H1 (cell line): ENCODE data around the gene COL21A1. TPM values are rescaled to one million over a fixed set of nuclear protein-coding genes. Genes with fewer than 3 reads are reported as not detected.

Source experiments
- CTCF ChIA-PET: fragments of 300-600 bp; sonication (Branson Sonifier 250); formaldehyde crosslinking; loops from one replicate; lab custom pipeline; 2021; ENCODE audit not compliant: partially characterized antibody; lab: Charles Lee
- POLR2A ChIA-PET: fragments of 300-600 bp; sonication (Branson Sonifier 250); formaldehyde crosslinking; loops from one replicate; lab custom pipeline; 2021; ENCODE audit warnings: inconsistent platforms; ENCODE audit not compliant: partially characterized antibody; lab: Charles Lee
- DNase-seq, 2 experiments: peaks; one replicate each; pipeline versions ENCODE4 v3.0.0 to v3.0.0-alpha.2; 2010 to 2022; ENCODE audit warnings: low spot score in 2 of 2, low read depth in 1 of 2, mixed read lengths in 1 of 2
- FAIRE-seq: peaks from 2 replicates; lab custom pipeline; 2011; peaks lifted over from hg19 to GRCh38; lab: Jason Lieb, UNC
- H2AFZ ChIP-seq: 2 replicates; pipeline ENCODE4 v1.8.1; 2012; ENCODE audit warnings: low read length, inconsistent platforms
- H2AK5ac ChIP-seq: 2 replicates; pipeline ENCODE4 v1.6.1; 2013; ENCODE audit warnings: low read depth, low read length
- H2BK120ac ChIP-seq: replicated peaks from 2 replicates; pipeline ENCODE3; 2013; ENCODE audit warnings: low read depth, low read length, inconsistent platforms
- H2BK12ac ChIP-seq: 2 replicates; pipeline ENCODE4 v1.6.1; 2013; ENCODE audit warnings: low read depth, low read length
- H2BK15ac ChIP-seq: 2 replicates; pipeline ENCODE4 v1.6.1; 2013; ENCODE audit warnings: low read length
- H2BK20ac ChIP-seq: 2 replicates; pipeline ENCODE4 v1.6.1; 2013; ENCODE audit warnings: low read length
- H2BK5ac ChIP-seq: 2 replicates; pipeline ENCODE4 v1.6.1; 2013; ENCODE audit warnings: low read depth, low read length
- H3K14ac ChIP-seq: 2 replicates; pipeline ENCODE4 v1.6.1; 2013; ENCODE audit warnings: inconsistent platforms; ENCODE audit not compliant: insufficient read length
- H3K18ac ChIP-seq: 2 replicates; pipeline ENCODE4 v1.6.1; 2013; ENCODE audit warnings: low read length; ENCODE audit errors: extremely low read depth
- H3K23ac ChIP-seq: 2 replicates; pipeline ENCODE4 v1.6.1; 2013; ENCODE audit warnings: inconsistent platforms; ENCODE audit not compliant: insufficient read length
- H3K23me2 ChIP-seq: 2 replicates; pipeline ENCODE4 v1.6.1; 2013; ENCODE audit warnings: low read depth, low read length
- H3K27ac ChIP-seq: 2 replicates; pipeline ENCODE4 v1.6.1; 2011; ENCODE audit warnings: low read depth, low read length, inconsistent platforms
- H3K27me3 ChIP-seq, 4 experiments: replicated peaks in 1 of 4; 1 replicate in 1 of 4; 2 replicates in 3 of 4; pipeline versions ENCODE4 v1.6.1 to v1.8.1; 2011 to 2013; ENCODE audit warnings: low read length in 3 of 4, mild to moderate bottlenecking in 3 of 4, inconsistent platforms in 2 of 4, mixed read lengths in 2 of 4, moderate library complexity in 1 of 4; ENCODE audit not compliant: control insufficient read depth in 3 of 4, insufficient read depth in 3 of 4; ENCODE audit errors: extremely low read depth in 1 of 4
- H3K36me3 ChIP-seq, 4 experiments: 2 replicates each; pipeline versions ENCODE4 v1.6.1 to v1.8.1; 2011 to 2013; ENCODE audit warnings: mild to moderate bottlenecking in 4 of 4, low read length in 3 of 4, moderate library complexity in 2 of 4, control low read depth in 1 of 4, inconsistent platforms in 1 of 4; ENCODE audit not compliant: insufficient read depth in 4 of 4, control insufficient read depth in 2 of 4
- H3K4ac ChIP-seq: replicated peaks from 2 replicates; pipeline ENCODE3; 2013; ENCODE audit warnings: low read length, low read depth, mixed read lengths, inconsistent platforms; ENCODE audit not compliant: insufficient read length
- H3K4me1 ChIP-seq, 4 experiments: replicated peaks in 1 of 4; 1 replicate in 1 of 4; 2 replicates in 3 of 4; pipeline versions ENCODE4 v1.6.1 to v1.8.1; 2011 to 2013; ENCODE audit warnings: low read length in 3 of 4, inconsistent platforms in 2 of 4, mixed read lengths in 1 of 4; ENCODE audit not compliant: insufficient read depth in 4 of 4, control insufficient read depth in 3 of 4
- H3K4me2 ChIP-seq, 2 experiments: 2 replicates each; pipeline versions ENCODE4 v1.6.1 to v1.8.1; 2011 to 2013; ENCODE audit warnings: low read depth in 2 of 2, low read length in 2 of 2, control low read depth in 1 of 2, inconsistent platforms in 1 of 2, mild to moderate bottlenecking in 1 of 2; ENCODE audit not compliant: insufficient read depth in 1 of 2
- H3K4me3 ChIP-seq, 4 experiments: fragments of 200-600, 300-600 bp in 1 of 4; sonication (generic), shearing (Covaris generic), sonication (Bioruptor Twin) in 1 of 4; 2 replicates each; pipeline versions ENCODE4 v1.5.1 to v1.8.1; 2011 to 2016; ENCODE audit warnings: low read length in 4 of 4, low read depth in 3 of 4, control low read depth in 2 of 4, inconsistent platforms in 2 of 4, mild to moderate bottlenecking in 2 of 4, mixed read lengths in 1 of 4, moderate library complexity in 1 of 4; ENCODE audit not compliant: insufficient read depth in 2 of 4; ENCODE audit errors: extremely low read depth in 1 of 4
- H3K56ac ChIP-seq: replicated peaks from 2 replicates; pipeline ENCODE3; 2013; ENCODE audit warnings: low read depth, mild to moderate bottlenecking, mixed read lengths, low read length, inconsistent platforms; ENCODE audit not compliant: insufficient read length
- H3K79me1 ChIP-seq: 2 replicates; pipeline ENCODE4 v1.6.1; 2013; ENCODE audit warnings: low read depth, low read length, control low read depth
- H3K79me2 ChIP-seq, 2 experiments: 2 replicates each; pipeline versions ENCODE4 v1.6.1 to v1.8.1; 2012 to 2013; ENCODE audit warnings: low read length in 2 of 2, mild to moderate bottlenecking in 2 of 2, inconsistent platforms in 1 of 2; ENCODE audit not compliant: insufficient read depth in 2 of 2, control insufficient read depth in 1 of 2
- H3K9ac ChIP-seq, 4 experiments: replicated peaks in 1 of 4; 1 replicate in 1 of 4; 2 replicates in 3 of 4; pipeline versions ENCODE4 v1.6.1 to v1.8.1; 2011 to 2013; ENCODE audit warnings: low read depth in 3 of 4, low read length in 3 of 4, control low read depth in 2 of 4, mild to moderate bottlenecking in 2 of 4, moderate library complexity in 2 of 4, inconsistent platforms in 1 of 4; ENCODE audit errors: extremely low read depth in 1 of 4
- H3K9me3 ChIP-seq, 2 experiments: 2 replicates each; pipeline versions ENCODE4 v1.6.1 to v1.8.1; 2012 to 2013; ENCODE audit warnings: mild to moderate bottlenecking in 2 of 2, moderate library complexity in 2 of 2, control low read depth in 1 of 2, inconsistent platforms in 1 of 2, low read depth in 1 of 2, low read length in 1 of 2, mixed read lengths in 1 of 2; ENCODE audit not compliant: insufficient read depth in 2 of 2
- H4K20me1 ChIP-seq, 2 experiments: replicated peaks in 1 of 2; 2 replicates each; pipeline versions ENCODE3 to v1.8.1; 2011 to 2013; ENCODE audit warnings: inconsistent platforms in 2 of 2, low read length in 2 of 2, mild to moderate bottlenecking in 1 of 2; ENCODE audit not compliant: insufficient read depth in 2 of 2, control insufficient read depth in 1 of 2
- H4K5ac ChIP-seq: 2 replicates; pipeline ENCODE4 v1.6.1; 2013; ENCODE audit warnings: low read length, low read depth, mixed read lengths, inconsistent platforms; ENCODE audit not compliant: insufficient read length
- H4K8ac ChIP-seq: 2 replicates; pipeline ENCODE4 v1.8.0; 2013; ENCODE audit warnings: mild to moderate bottlenecking, moderate library complexity, low read length, inconsistent platforms; ENCODE audit not compliant: insufficient read depth; ENCODE audit errors: extremely low read depth
- H4K91ac ChIP-seq: replicated peaks from 2 replicates; pipeline ENCODE3; 2013; ENCODE audit warnings: low read length, mixed read lengths, inconsistent platforms; ENCODE audit not compliant: insufficient read length
- HDAC6 ChIP-seq: IDR thresholded peaks from one replicate; pipeline ENCODE4 v1.7.1; 2012; ENCODE audit warnings: low read depth, mild to moderate bottlenecking, inconsistent platforms, low read length, moderate library complexity
- NANOG ChIP-seq: IDR thresholded peaks from 2 replicates; pipeline ENCODE4 v1.6.1; 2011; ENCODE audit warnings: low read length, low read depth, mild to moderate bottlenecking, inconsistent platforms; ENCODE audit not compliant: insufficient read depth, poor library complexity, severe bottlenecking
- PHF8 ChIP-seq: fragments of 200-600 bp; sonication (generic); conservative IDR thresholded peaks from 2 replicates; pipeline ENCODE4 v1.7.1; 2012; ENCODE audit warnings: low read depth, mild to moderate bottlenecking, inconsistent platforms, low read length, moderate library complexity
- RBBP5 ChIP-seq: IDR thresholded peaks from 2 replicates; pipeline ENCODE4 v1.7.1; 2012; ENCODE audit warnings: low read depth, mild to moderate bottlenecking, inconsistent platforms, low read length, moderate library complexity, borderline replicate concordance
- WGBS, 2 experiments: shearing (Covaris generic) in 1 of 2; methylation state at CpG; one replicate each; pipeline versions ENCODE4 v1.1.6 to v1.1.7; 2013 to 2015; ENCODE audit warnings: low lambda C conversion rate in 2 of 2, mixed read lengths in 2 of 2, inconsistent platforms in 1 of 2, low coverage in 1 of 2, missing lambda C conversion rate in 1 of 2; ENCODE audit not compliant: insufficient replicate concordance in 2 of 2, insufficient coverage in 1 of 2, insufficient read length in 1 of 2; ENCODE audit errors: extremely low coverage in 1 of 2, missing lambda C conversion rate in 1 of 2; 5-methylcytosine and 5-hydroxymethylcytosine counted together
- polyA plus RNA-seq, 7 experiments: library from polyadenylated mRNA; depleted of rRNA in 3 of 7; stranded (reverse) in 5 of 7; unstranded in 2 of 7; fragments of >200 nt in 5 of 7; fragments of 200-250 nt in 2 of 7; gene quantifications; 1 replicate in 5 of 7; 2 replicates in 1 of 7; 4 replicates in 1 of 7; pipeline versions ENCODE4 v1.2.1 to v1.2.3, GENCODE V29; 2011 to 2013; ENCODE audit warnings: missing spikeins in 2 of 7, mixed read lengths in 2 of 7
- total RNA-seq: library from RNA; stranded (reverse); fragmentation: NEBNext Ultra II Directional; extraction: Animal tissue kit (Norgen Biotek cat#: 25700); gene quantifications from 2 replicates; pipeline ENCODE4 v1.2.1, GENCODE V29; 2021
- TF ChIP-seq, protein P1 (sequence below): IDR thresholded peaks from 2 replicates; pipeline ENCODE4 v1.6.1; 2012; ENCODE audit warnings: inconsistent platforms
- TF ChIP-seq, protein P2 (sequence below): IDR thresholded peaks from 2 replicates; pipeline ENCODE4 v1.6.1; 2011; ENCODE audit warnings: low read depth, mild to moderate bottlenecking, low read length; ENCODE audit not compliant: insufficient read depth
- TF ChIP-seq, protein P3 (sequence below): IDR thresholded peaks from 2 replicates; pipeline ENCODE4 v1.6.1; 2012; ENCODE audit warnings: low read length, inconsistent platforms
- TF ChIP-seq, protein P4 (sequence below), 3 experiments: IDR thresholded peaks; 1 replicate in 2 of 3; 2 replicates in 1 of 3; pipeline versions ENCODE4 v1.5.1 to v1.6.1; 2011; ENCODE audit warnings: low read length in 3 of 3, mild to moderate bottlenecking in 3 of 3, inconsistent platforms in 2 of 3, low read depth in 1 of 3, moderate library complexity in 1 of 3; ENCODE audit not compliant: insufficient read depth in 1 of 3; ENCODE audit errors: control extremely low read depth in 1 of 3

Gene COL21A1
- total and polyA plus RNA-seq, 2 of the 8 experiments (the other 6 are each of a cell fraction or from before 2014, with no cell fraction given) = 1.6 to 3.4 TPM

DNA sequence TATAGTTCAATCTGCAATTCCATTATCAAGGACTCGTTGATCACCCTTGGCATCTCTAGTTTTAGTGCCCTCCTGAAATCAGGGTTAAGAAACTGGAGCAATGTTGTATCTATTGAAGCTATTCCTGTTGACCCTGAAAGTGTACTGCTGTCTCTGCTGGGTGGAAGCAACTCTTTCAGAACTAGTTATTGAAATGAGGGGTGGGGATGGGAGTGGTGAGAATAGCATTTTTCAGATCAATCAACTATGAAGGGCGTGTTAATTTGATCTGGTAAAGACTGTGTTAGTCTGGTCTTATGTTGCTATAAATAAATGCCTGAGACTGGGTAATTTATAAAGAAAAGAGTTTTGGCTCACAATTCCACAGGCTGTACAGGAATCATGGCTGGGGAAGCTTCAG is 219.5 kb downstream of the COL21A1 start:
- Histone ChIP-seq H3K23ac (no peak overlapping the region), H2BK12ac (no peak overlapping the region), H2BK5ac (no peak overlapping the region), H3K18ac (no peak overlapping the region), H4K5ac (no peak overlapping the region), H3K4me2 (no peak overlapping the region), H3K4me1 (no peaks in the 10 kb centered on the region), H4K8ac (no peak overlapping the region), H2AK5ac (no peak overlapping the region), H2AFZ (no peak overlapping the region), H3K27me3 (no peaks in the 10 kb centered on the region), H3K14ac (no peak overlapping the region), H3K9me3 (no peaks in the 10 kb centered on the region), H3K79me2 (no peaks in the 10 kb centered on the region), H3K56ac (no peak overlapping the region), H2BK20ac (no peak overlapping the region), H3K4ac (no peak overlapping the region), H3K27ac (no peak overlapping the region), H2BK15ac (no peak overlapping the region), H3K79me1 (no peaks in the 10 kb centered on the region), H2BK120ac (no peak overlapping the region), H4K91ac (no peak overlapping the region), H3K23me2 (no peaks in the 10 kb centered on the region), H3K36me3 (no peaks in the 10 kb centered on the region), H4K20me1 (no peaks in the 10 kb centered on the region), H3K9ac (no peak overlapping the region), H3K4me3 (no peak overlapping the region)
- DNase-seq (no peak), FAIRE-seq (no peak)
- CTCF ChIA-PET = no interaction called here
- POLR2A ChIA-PET = no interaction called here
- 91% methylated on average over 2 of the region's 2 CpGs; no CpG with 5 or more reads in 1 of the 2 experiments for WGBS, 2 experiments
- TF ChIP-seq NANOG (no peak), PHF8 (no peak), HDAC6 (no peak), RBBP5 (no peak)
- TF ChIP-seq, protein P1, sequence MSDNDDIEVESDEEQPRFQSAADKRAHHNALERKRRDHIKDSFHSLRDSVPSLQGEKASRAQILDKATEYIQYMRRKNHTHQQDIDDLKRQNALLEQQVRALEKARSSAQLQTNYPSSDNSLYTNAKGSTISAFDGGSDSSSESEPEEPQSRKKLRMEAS = no peak
- TF ChIP-seq, protein P2, sequence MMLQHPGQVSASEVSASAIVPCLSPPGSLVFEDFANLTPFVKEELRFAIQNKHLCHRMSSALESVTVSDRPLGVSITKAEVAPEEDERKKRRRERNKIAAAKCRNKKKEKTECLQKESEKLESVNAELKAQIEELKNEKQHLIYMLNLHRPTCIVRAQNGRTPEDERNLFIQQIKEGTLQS = no peak
- TF ChIP-seq, protein P3, sequence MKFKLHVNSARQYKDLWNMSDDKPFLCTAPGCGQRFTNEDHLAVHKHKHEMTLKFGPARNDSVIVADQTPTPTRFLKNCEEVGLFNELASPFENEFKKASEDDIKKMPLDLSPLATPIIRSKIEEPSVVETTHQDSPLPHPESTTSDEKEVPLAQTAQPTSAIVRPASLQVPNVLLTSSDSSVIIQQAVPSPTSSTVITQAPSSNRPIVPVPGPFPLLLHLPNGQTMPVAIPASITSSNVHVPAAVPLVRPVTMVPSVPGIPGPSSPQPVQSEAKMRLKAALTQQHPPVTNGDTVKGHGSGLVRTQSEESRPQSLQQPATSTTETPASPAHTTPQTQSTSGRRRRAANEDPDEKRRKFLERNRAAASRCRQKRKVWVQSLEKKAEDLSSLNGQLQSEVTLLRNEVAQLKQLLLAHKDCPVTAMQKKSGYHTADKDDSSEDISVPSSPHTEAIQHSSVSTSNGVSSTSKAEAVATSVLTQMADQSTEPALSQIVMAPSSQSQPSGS = no peak
- TF ChIP-seq, protein P4, sequence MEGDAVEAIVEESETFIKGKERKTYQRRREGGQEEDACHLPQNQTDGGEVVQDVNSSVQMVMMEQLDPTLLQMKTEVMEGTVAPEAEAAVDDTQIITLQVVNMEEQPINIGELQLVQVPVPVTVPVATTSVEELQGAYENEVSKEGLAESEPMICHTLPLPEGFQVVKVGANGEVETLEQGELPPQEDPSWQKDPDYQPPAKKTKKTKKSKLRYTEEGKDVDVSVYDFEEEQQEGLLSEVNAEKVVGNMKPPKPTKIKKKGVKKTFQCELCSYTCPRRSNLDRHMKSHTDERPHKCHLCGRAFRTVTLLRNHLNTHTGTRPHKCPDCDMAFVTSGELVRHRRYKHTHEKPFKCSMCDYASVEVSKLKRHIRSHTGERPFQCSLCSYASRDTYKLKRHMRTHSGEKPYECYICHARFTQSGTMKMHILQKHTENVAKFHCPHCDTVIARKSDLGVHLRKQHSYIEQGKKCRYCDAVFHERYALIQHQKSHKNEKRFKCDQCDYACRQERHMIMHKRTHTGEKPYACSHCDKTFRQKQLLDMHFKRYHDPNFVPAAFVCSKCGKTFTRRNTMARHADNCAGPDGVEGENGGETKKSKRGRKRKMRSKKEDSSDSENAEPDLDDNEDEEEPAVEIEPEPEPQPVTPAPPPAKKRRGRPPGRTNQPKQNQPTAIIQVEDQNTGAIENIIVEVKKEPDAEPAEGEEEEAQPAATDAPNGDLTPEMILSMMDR (IDR thresholded peaks at IDR 0.05; ENCODE audit: control extremely low read depth in 1 of 3, insufficient read depth in 1 of 3, low read depth in 1 of 3, low read length in 3 of 3) = no peak
